Lung (tissue), 12 donors: ENCODE measurements around the gene TTC23. TPM values are rescaled to one million over a fixed set of nuclear protein-coding genes. Genes with fewer than 3 reads are reported as not detected.

Experiments used
- ATAC-seq: fragments of 200-7000 bp; cut with Tn5 transposase; one replicate; pipeline ENCODE4 v1.9.1; 2020; ENCODE audit warnings: moderate number of reproducible peaks; ENCODE audit not compliant: insufficient read depth, low FRiP score
- DNase-seq, 3 donors: peaks; one replicate each; pipeline ENCODE4 v3.0.0-alpha.2; 2013 to 2017
- H3K27ac ChIP-seq, 2 donors: one replicate each; pipeline ENCODE4 v1.5.1; 2013; ENCODE audit warnings: mild to moderate bottlenecking in 2 of 2, moderate library complexity in 2 of 2, control low read depth in 1 of 2, inconsistent platforms in 1 of 2, low read depth in 1 of 2, low read length in 1 of 2
- H3K27me3 ChIP-seq, 3 donors: one replicate each; pipeline ENCODE4 v1.5.1; 2013; ENCODE audit warnings: low read length in 2 of 3; ENCODE audit not compliant: control insufficient read depth in 3 of 3, insufficient read depth in 3 of 3
- H3K36me3 ChIP-seq, 4 donors: one replicate each; pipeline ENCODE4 v1.5.1; 2013; ENCODE audit warnings: low read length in 4 of 4, mild to moderate bottlenecking in 1 of 4, moderate library complexity in 1 of 4; ENCODE audit not compliant: control insufficient read depth in 4 of 4, insufficient read depth in 4 of 4
- H3K4me1 ChIP-seq, 5 donors: one replicate each; pipeline ENCODE4 v1.5.1; 2013; ENCODE audit warnings: low read length in 5 of 5, mild to moderate bottlenecking in 2 of 5, moderate library complexity in 1 of 5; ENCODE audit not compliant: control insufficient read depth in 5 of 5, insufficient read depth in 5 of 5
- H3K4me3 ChIP-seq: one replicate; pipeline ENCODE4 v1.5.1; 2013; ENCODE audit warnings: mild to moderate bottlenecking, control low read depth, moderate library complexity
- H3K9ac ChIP-seq, 2 donors: one replicate each; pipeline ENCODE4 v1.5.1; 2013; ENCODE audit warnings: low read length in 2 of 2, control low read depth in 1 of 2; ENCODE audit not compliant: insufficient read depth in 1 of 2
- H3K9me3 ChIP-seq, 4 donors: one replicate each; pipeline ENCODE4 v1.5.1; 2013; ENCODE audit warnings: low read length in 3 of 4, mild to moderate bottlenecking in 1 of 4, moderate library complexity in 1 of 4; ENCODE audit not compliant: control insufficient read depth in 4 of 4, insufficient read depth in 3 of 4
- CTCF ChIP-seq: IDR thresholded peaks from 2 replicates; pipeline ENCODE4 v1.5.1; 2012; ENCODE audit warnings: mild to moderate bottlenecking; ENCODE audit errors: control extremely low read depth, extremely low read depth
- WGBS, 2 donors: extraction: QIAGEN DNeasy Blood & Tissue Kit; methylation state at CpG; one replicate each; pipeline ENCODE4 v1.1.7; 2013; 5-methylcytosine and 5-hydroxymethylcytosine counted together
- polyA plus RNA-seq, 2 donors: library from polyadenylated mRNA; stranded (reverse); fragments of 200-250 nt; gene quantifications; one replicate each; pipeline ENCODE4 v1.2.1, GENCODE V29; 2013
- total RNA-seq, 2 donors: library from RNA; depleted of rRNA in 1 of 2; stranded (reverse); fragments of >200 nt in 1 of 2; gene quantifications; one replicate each; pipeline ENCODE4 v1.2.1, GENCODE V29; 2014 to 2021
- donor health status: control.
- donor health status: control.
- donor health status: Bipolar disorder and iron deficiency.
- donor health status: healthy.
- donor health status: DM: yes; HTN: yes; CAD: no.

Gene TTC23
- total and polyA plus RNA-seq, 4 donors: 6.2 to 48.5 (median 10.6) TPM

- Histone ChIP-seq H3K9me3 (no peaks in the 10 kb centered on the region), H3K4me3 (no peak overlapping the region), H3K36me3 (no peaks in the 10 kb centered on the region), H3K27me3 (peaks cover 8 to 29% (median 25%) of the 10 kb centered on the region in 3 donors), H3K9ac (no peak overlapping the region), H3K27ac (no peak overlapping the region), H3K4me1 (peaks cover 0 to 3% (median 0%) of the 10 kb centered on the region in 5 donors)
- DNase-seq (no peak), ATAC-seq (no peak)
- no peak for TF ChIP-seq CTCF
- 67 to 71% methylated on average over 6 of the region's 6 CpGs for WGBS, 2 donors
Observed at GRCh38 chr15:99098991-99099390, 150.4 kb downstream of the TTC23 start.

GRCh38 chr15:99098426-99098825 lies 151.0 kb downstream of the TTC23 start:
- no peak overlapping the region for H3K4me3 ChIP-seq
- H3K4me1 ChIP-seq: peaks cover 0 to 3% (median 0%) of the 10 kb centered on the region in 5 donors
- no peaks in the 10 kb centered on the region for H3K36me3 ChIP-seq
- H3K27ac ChIP-seq: no peak overlapping the region
- no peaks in the 10 kb centered on the region for H3K9me3 ChIP-seq
- WGBS, 2 donors: 84 to 88% methylated on average over 12 of the region's 12 CpGs
- TF ChIP-seq CTCF: no peak
- DNase-seq (no peak), ATAC-seq (no peak)
- H3K9ac ChIP-seq: no peak overlapping the region
- H3K27me3 ChIP-seq: peaks cover 8 to 27% (median 20%) of the 10 kb centered on the region in 3 donors

- peaks cover 5 to 20% (median 14%) of the 10 kb centered on the region in 3 donors for H3K27me3 ChIP-seq
- H3K36me3 ChIP-seq: no peaks in the 10 kb centered on the region
- ATAC-seq: no peak
- no peak overlapping the region for H3K9ac ChIP-seq
- WGBS, 2 donors: 85% methylated on average over 14 of the region's 14 CpGs
- no peak overlapping the region for H3K4me3 ChIP-seq
- H3K27ac ChIP-seq: no peak overlapping the region
- H3K4me1 ChIP-seq: peaks cover 0 to 3% (median 0%) of the 10 kb centered on the region in 5 donors
- H3K9me3 ChIP-seq: no peaks in the 10 kb centered on the region
- no peak for DNase-seq
- TF ChIP-seq CTCF: no peak
Observed at GRCh38 chr15:99097441-99098410, 151.7 kb downstream of the TTC23 start.
